ENCODE results near the gene AP2M1. TPM values are rescaled to one million over a fixed set of nuclear protein-coding genes. Genes with fewer than 3 reads are reported as not detected.
"Not testable (repeated sequence)": the region's sequence is repeated elsewhere in the genome, so short reads cannot be mapped to it uniquely, and the experiment has no call there.

The AP2M1 gene
- total RNA-seq, 1 experiment from 2014 or later, result 194 TPM

GRCh38 chr3:184145751-184146270 is 28.8 kb upstream of the AP2M1 start:
- H3K27ac ChIP-seq, result peak overlapping the region; percentile 13; the same call in 1 of the 2 replicates
- H3K36me3 ChIP-seq, result peaks cover 29% of the 10 kb centered on the region
- DNase-seq, result peak in 1 of 2 experiments; percentile 43
- H3K4me3 ChIP-seq, result no peak overlapping the region
- peaks cover 8% of the 10 kb centered on the region; the same call in 1 of the 2 replicates for H3K4me1 ChIP-seq
- H3K27me3 ChIP-seq, result no peaks in the 10 kb centered on the region
- no peaks in the 10 kb centered on the region for H3K9me3 ChIP-seq (replicated peaks)

GRCh38 chr3:184148076-184148475 is 26.6 kb upstream of the AP2M1 start:
- H3K27me3 ChIP-seq, result no peaks in the 10 kb centered on the region
- peaks cover 18% of the 10 kb centered on the region for H3K36me3 ChIP-seq
- peaks cover 8% of the 10 kb centered on the region; the same call in 1 of the 2 replicates for H3K4me1 ChIP-seq
- no peaks in the 10 kb centered on the region for H3K9me3 ChIP-seq (replicated peaks)
- no peak for DNase-seq
- H3K4me3 ChIP-seq, result no peak overlapping the region
- no peak overlapping the region for H3K27ac ChIP-seq

GRCh38 chr3:184149123-184149522 is 25.5 kb upstream of the AP2M1 start:
- DNase-seq, result no peak
- peaks cover 11% of the 10 kb centered on the region; the same call in 1 of the 2 replicates for H3K4me1 ChIP-seq
- H3K36me3 ChIP-seq, result peaks cover 9% of the 10 kb centered on the region
- no peaks in the 10 kb centered on the region for H3K9me3 ChIP-seq (replicated peaks)
- H3K4me3 ChIP-seq, result no peak overlapping the region
- H3K27ac ChIP-seq, result no peak overlapping the region
- H3K27me3 ChIP-seq, result no peaks in the 10 kb centered on the region

- H3K27me3 ChIP-seq; H3K9me3 ChIP-seq (replicated peaks); H3K36me3 ChIP-seq; DNase-seq; H3K4me3 ChIP-seq; H3K27ac ChIP-seq: not testable (repeated sequence)
- peaks cover 11% of the 10 kb centered on the region; the same call in 1 of the 2 replicates for H3K4me1 ChIP-seq
Observed at GRCh38 chr3:184149770-184150169, 24.9 kb upstream of the AP2M1 start.

- peaks cover 7% of the 10 kb centered on the region; the same call in 1 of the 2 replicates for H3K4me1 ChIP-seq
- no peaks in the 10 kb centered on the region for H3K36me3 ChIP-seq
- H3K27me3 ChIP-seq, result no peaks in the 10 kb centered on the region
- DNase-seq, result peak; percentile 59 to 73
- no peaks in the 10 kb centered on the region for H3K9me3 ChIP-seq (replicated peaks)
- H3K27ac ChIP-seq, result peak within 1 kb of the TSS; percentile 81
- peak within 1 kb of the TSS; percentile 98 for H3K4me3 ChIP-seq
Observed at GRCh38 chr3:184154885-184155643, 19.6 kb upstream of the AP2M1 start, which contains the start of gene DVL3. TSS of gene DVL3 (plus strand) at chr3:184155377. CDS start at chr3:184155636, 259 bp downstream.

- Histone ChIP-seq H3K4me1 (peaks cover 7% of the 10 kb centered on the region; the same call in 1 of the 2 replicates), H3K27ac (peak overlapping the region; percentile 71), H3K36me3 (peaks cover 3% of the 10 kb centered on the region; the same call in 1 of the 2 replicates), H3K9me3 (replicated peaks) (no peaks in the 10 kb centered on the region), H3K4me3 (peak overlapping the region; percentile 98), H3K27me3 (no peaks in the 10 kb centered on the region)
- peak; percentile 29 to 40 for DNase-seq
Observed at GRCh38 chr3:184155644-184156521, 18.8 kb upstream of the AP2M1 start.

- Histone ChIP-seq H3K4me3 (peak overlapping the region; percentile 98), H3K36me3 (peaks cover 3% of the 10 kb centered on the region; the same call in 1 of the 2 replicates), H3K27me3 (no peaks in the 10 kb centered on the region), H3K4me1 (peaks cover 7% of the 10 kb centered on the region; the same call in 1 of the 2 replicates), H3K27ac (peak overlapping the region; percentile 71; the same call in 1 of the 2 replicates), H3K9me3 (replicated peaks) (no peaks in the 10 kb centered on the region)
- peak; percentile 81 to 84 for DNase-seq
Observed at GRCh38 chr3:184156522-184156955, 18.1 kb upstream of the AP2M1 start.

- H3K27ac ChIP-seq, result no peak overlapping the region; the same call in 1 of the 2 replicates
- no peaks in the 10 kb centered on the region for H3K9me3 ChIP-seq (replicated peaks)
- peaks cover 7% of the 10 kb centered on the region; the same call in 1 of the 2 replicates for H3K4me1 ChIP-seq
- DNase-seq, result no peak
- no peaks in the 10 kb centered on the region for H3K27me3 ChIP-seq
- H3K36me3 ChIP-seq, result peaks cover 3% of the 10 kb centered on the region; the same call in 1 of the 2 replicates
- peak overlapping the region; percentile 98 for H3K4me3 ChIP-seq
Observed at GRCh38 chr3:184157206-184157605, 17.4 kb upstream of the AP2M1 start.

GRCh38 chr3:184158404-184158803 is 16.3 kb upstream of the AP2M1 start:
- DNase-seq, result no peak
- Histone ChIP-seq H3K36me3 (peaks cover 3% of the 10 kb centered on the region; the same call in 1 of the 2 replicates), H3K4me1 (peaks cover 6% of the 10 kb centered on the region; the same call in 1 of the 2 replicates), H3K9me3 (replicated peaks) (no peaks in the 10 kb centered on the region), H3K27ac (no peak overlapping the region), H3K4me3 (no peak overlapping the region), H3K27me3 (no peaks in the 10 kb centered on the region)

- H3K4me1 ChIP-seq, result 0 out of 2 replicates have a peak, but pooled peaks cover 4% of the 10 kb centered on the region
- H3K27ac ChIP-seq, result no peak overlapping the region
- H3K4me3 ChIP-seq, result no peak overlapping the region
- DNase-seq, result no peak
- no peaks in the 10 kb centered on the region for H3K9me3 ChIP-seq (replicated peaks)
- peaks cover 19% of the 10 kb centered on the region for H3K36me3 ChIP-seq
- no peaks in the 10 kb centered on the region for H3K27me3 ChIP-seq
Observed at GRCh38 chr3:184160456-184160855, 14.2 kb upstream of the AP2M1 start.

- DNase-seq, H3K4me3 ChIP-seq: not testable (repeated sequence)
- peaks cover 37% of the 10 kb centered on the region for H3K36me3 ChIP-seq
Observed at GRCh38 chr3:184162571-184163070, 12.0 kb upstream of the AP2M1 start.

GRCh38 chr3:184164648-184165330 is 9.9 kb upstream of the AP2M1 start:
- H3K4me1 ChIP-seq, result no peaks in the 10 kb centered on the region
- H3K4me3 ChIP-seq, result no peak overlapping the region
- no peaks in the 10 kb centered on the region for H3K27me3 ChIP-seq
- peaks cover 53% of the 10 kb centered on the region for H3K36me3 ChIP-seq
- no peaks in the 10 kb centered on the region for H3K9me3 ChIP-seq (replicated peaks)
- no peak overlapping the region for H3K27ac ChIP-seq
- no peak for DNase-seq

More at GRCh38 chr3:184162571-184163070, 12.0 kb upstream of the AP2M1 start:
- not testable (repeated sequence) for H3K4me1 ChIP-seq; H3K27ac ChIP-seq; H3K9me3 ChIP-seq (replicated peaks); H3K27me3 ChIP-seq

GRCh38 chr3:184165543-184165942 is 9.1 kb upstream of the AP2M1 start:
- no peaks in the 10 kb centered on the region for H3K9me3 ChIP-seq (replicated peaks)
- DNase-seq, result no peak
- no peaks in the 10 kb centered on the region for H3K4me1 ChIP-seq
- no peaks in the 10 kb centered on the region for H3K27me3 ChIP-seq
- no peak overlapping the region for H3K27ac ChIP-seq
- H3K4me3 ChIP-seq, result no peak overlapping the region
- peaks cover 51% of the 10 kb centered on the region for H3K36me3 ChIP-seq

GRCh38 chr3:184166671-184167070 is 8.0 kb upstream of the AP2M1 start:
- H3K4me3 ChIP-seq, result no peak overlapping the region
- no peaks in the 10 kb centered on the region for H3K27me3 ChIP-seq
- H3K9me3 ChIP-seq (replicated peaks), result no peaks in the 10 kb centered on the region
- H3K27ac ChIP-seq, result no peak overlapping the region
- peaks cover 58% of the 10 kb centered on the region for H3K36me3 ChIP-seq
- no peaks in the 10 kb centered on the region for H3K4me1 ChIP-seq
- no peak for DNase-seq
